GM23338 (cell line): Measurements from ENCODE around the gene JMJD7. TPM values are rescaled to one million over a fixed set of nuclear protein-coding genes. Genes with fewer than 3 reads are reported as not detected.
A peak's percentile ranks its signal among the peaks of the same experiment; 100 is the strongest.

Experiments
- ATAC-seq: fragments of 200-7000 bp; cut with Tn5 transposase; 3 replicates; pipeline ENCODE4 v1.9.1; 2020
- DNase-seq: peaks from one replicate; pipeline ENCODE4 v3.0.0-alpha.2; 2015; ENCODE audit warnings: low spot score
- H2AFZ ChIP-seq: fragments of 200-600 bp; sonication (generic); 2 replicates; pipeline ENCODE4 v1.8.0; 2016; ENCODE audit warnings: antibody characterized with exemption, mild to moderate bottlenecking, moderate library complexity
- H3F3A ChIP-seq: fragments of 200-600 bp; sonication (generic); replicated peaks from 2 replicates; pipeline ENCODE4 v1.8.0; 2017; ENCODE audit warnings: antibody characterized with exemption, mixed run types, low read depth
- H3K27ac ChIP-seq: fragments of 200-600 bp; sonication (generic); 2 replicates; pipeline ENCODE4 v1.6.1; 2016; ENCODE audit warnings: low read depth
- H3K27me3 ChIP-seq: fragments of 200-600 bp; sonication (generic); 2 replicates; pipeline ENCODE4 v1.8.0; 2016; ENCODE audit warnings: mild to moderate bottlenecking, mixed run types, moderate library complexity; ENCODE audit not compliant: insufficient read depth
- H3K36me3 ChIP-seq: fragments of 200-600 bp; sonication (generic); 2 replicates; pipeline ENCODE4 v1.8.0; 2016; ENCODE audit warnings: mild to moderate bottlenecking; ENCODE audit not compliant: insufficient read depth
- H3K4me1 ChIP-seq: fragments of 200-600 bp; sonication (generic); 2 replicates; pipeline ENCODE4 v1.8.0; 2016; ENCODE audit warnings: mild to moderate bottlenecking, moderate library complexity; ENCODE audit not compliant: insufficient read depth
- H3K4me2 ChIP-seq: fragments of 200-600 bp; sonication (generic); 2 replicates; pipeline ENCODE4 v1.7.1; 2017; ENCODE audit warnings: mixed run types
- H3K4me3 ChIP-seq: fragments of 200-600 bp; sonication (generic); 2 replicates; pipeline ENCODE4 v1.6.1; 2016; ENCODE audit warnings: mixed run types
- H3K79me2 ChIP-seq: fragments of 200-600 bp; sonication (generic); replicated peaks from 2 replicates; pipeline ENCODE4 v1.8.0; 2017; ENCODE audit warnings: mild to moderate bottlenecking; ENCODE audit not compliant: insufficient read depth
- H3K9me2 ChIP-seq: fragments of 200-600 bp; sonication (generic); 2 replicates; pipeline ENCODE4 v1.8.0; 2017; ENCODE audit not compliant: insufficient read depth
- H4K20me1 ChIP-seq: fragments of 200-600 bp; sonication (generic); replicated peaks from 2 replicates; pipeline ENCODE4 v1.8.0; 2017; ENCODE audit warnings: mild to moderate bottlenecking; ENCODE audit not compliant: insufficient read depth
- H3K27ac Mint-ChIP-seq: 2 replicates; pipeline ENCODE4 v1.8.0; 2020; ENCODE audit warnings: inconsistent platforms, mild to moderate bottlenecking, moderate library complexity, mixed read lengths
- H3K27me3 Mint-ChIP-seq: 3 replicates; pipeline ENCODE4 v1.8.0; 2022; ENCODE audit warnings: low read depth, mild to moderate bottlenecking, moderate library complexity, mixed read lengths, inconsistent platforms; ENCODE audit not compliant: insufficient read depth, poor library complexity
- H3K36me3 Mint-ChIP-seq: 3 replicates; pipeline ENCODE4 v1.8.0; 2021; ENCODE audit warnings: low read depth, mild to moderate bottlenecking, inconsistent platforms, moderate library complexity, mixed read lengths
- H3K4me1 Mint-ChIP-seq: 3 replicates; pipeline ENCODE4 v1.8.0; 2020; ENCODE audit warnings: mild to moderate bottlenecking, inconsistent platforms, mixed read lengths
- H3K4me3 Mint-ChIP-seq: 3 replicates; pipeline ENCODE4 v1.8.0; 2021; ENCODE audit warnings: moderate library complexity, mild to moderate bottlenecking, inconsistent platforms, mixed read lengths
- H3K9me3 Mint-ChIP-seq: 3 replicates; pipeline ENCODE4 v1.8.0; 2020; ENCODE audit warnings: moderate library complexity, mild to moderate bottlenecking, inconsistent platforms, mixed read lengths
- CREB1 ChIP-seq: fragments of 250-450 bp; sonication (Bioruptor Pico); IDR thresholded peaks from 2 replicates; pipeline ENCODE4 v1.5.0; 2020; ENCODE audit warnings: low read depth, mild to moderate bottlenecking, moderate library complexity
- CTCF ChIP-seq, 2 experiments: fragments of 200-600 bp in 1 of 2; sonication (generic) in 1 of 2; conservative IDR thresholded peaks; 2 replicates each; pipeline versions ENCODE4 v1.5.1 to v1.6.1; 2016 to 2017; ENCODE audit warnings: antibody characterized with exemption in 2 of 2, low read depth in 2 of 2, mild to moderate bottlenecking in 2 of 2, moderate library complexity in 1 of 2
- ETS1 ChIP-seq: IDR thresholded peaks from 2 replicates; pipeline ENCODE4 v1.6.1; 2016; ENCODE audit warnings: antibody characterized with exemption
- EZH2 ChIP-seq: fragments of 200-600 bp; sonication (generic); IDR thresholded peaks from one replicate; pipeline ENCODE4 v1.8.0; 2017; ENCODE audit warnings: antibody characterized with exemption, mild to moderate bottlenecking, low read depth; ENCODE audit not compliant: unreplicated experiment
- EZH2phosphoT487 ChIP-seq: fragments of 200-600 bp; sonication (generic); IDR thresholded peaks from one replicate; pipeline ENCODE4 v1.8.1; 2018; ENCODE audit warnings: antibody characterized with exemption; ENCODE audit not compliant: unreplicated experiment
- JUNB ChIP-seq: IDR thresholded peaks from one replicate; pipeline ENCODE4 v1.6.1; 2016; ENCODE audit warnings: antibody characterized with exemption; ENCODE audit not compliant: unreplicated experiment
- NANOG ChIP-seq: IDR thresholded peaks from 2 replicates; pipeline ENCODE4 v1.6.1; 2016; ENCODE audit warnings: antibody characterized with exemption, borderline replicate concordance
- POLR2AphosphoS5 ChIP-seq: IDR thresholded peaks from 2 replicates; pipeline ENCODE4 v1.6.1; 2016; ENCODE audit warnings: antibody characterized with exemption, low read depth
- STAT1 ChIP-seq: IDR thresholded peaks from one replicate; pipeline ENCODE4 v1.6.1; 2016; ENCODE audit warnings: antibody characterized with exemption; ENCODE audit not compliant: unreplicated experiment
- ZNF114 ChIP-seq: fragments of 250-450 bp; sonication (Bioruptor Pico); IDR thresholded peaks from 2 replicates; pipeline ENCODE4 v1.5.0; 2020; ENCODE audit warnings: mild to moderate bottlenecking, moderate library complexity
- ZNF331 ChIP-seq: fragments of 250-450 bp; sonication (Bioruptor Pico); IDR thresholded peaks from 2 replicates; pipeline ENCODE4 v1.5.0; 2020; ENCODE audit warnings: low read depth, mild to moderate bottlenecking, moderate library complexity
- polyA plus RNA-seq: library from polyadenylated mRNA; unstranded; fragments of >200 nt; fragmentation: Nextera tagmentation; extraction: Ambion mirVana; gene quantifications from 2 replicates; pipeline ENCODE4 v1.2.1, GENCODE V29; 2016
- total RNA-seq: library from RNA; depleted of rRNA; stranded (reverse); fragments of >200 nt; shearing (Covaris generic); gene quantifications from 2 replicates; pipeline ENCODE4 v1.2.3, GENCODE V29; 2014

JMJD7 gene
- total and polyA plus RNA-seq, 2 experiments from 2014 or later, result 8.5 to 9.2 TPM

- no peak overlapping the region for H2AFZ ChIP-seq
Measured at GRCh38 chr15:41791547-41791937, 36.4 kb upstream of the JMJD7 start.

GRCh38 chr15:41792000-41792637 lies 35.8 kb upstream of the JMJD7 start:
- Histone ChIP-seq H3K4me1 (peaks cover 35% of the 10 kb centered on the region), H2AFZ (no peak overlapping the region), H3F3A (no peaks in the 10 kb centered on the region; the same call in 1 of the 2 replicates), H3K4me2 (no peak overlapping the region), H3K79me2 (no peaks in the 10 kb centered on the region; the same call in 1 of the 2 replicates), H3K9me2 (no peaks in the 10 kb centered on the region), H3K27ac (no peak overlapping the region), H3K4me3 (no peak overlapping the region), H4K20me1 (no peaks in the 10 kb centered on the region; the same call in 1 of the 2 replicates), H3K36me3 (no peaks in the 10 kb centered on the region), H3K27me3 (no peaks in the 10 kb centered on the region)
- DNase-seq (no peak), ATAC-seq (no peak)
- Mint-ChIP-seq H3K36me3 (no peaks in the 10 kb centered on the region; the same call in 2 of the 3 replicates), H3K4me3 (no peak overlapping the region), H3K4me1 (peaks cover 36% of the 10 kb centered on the region), H3K27ac (no peak overlapping the region), H3K27me3 (peaks cover 8% of the 10 kb centered on the region), H3K9me3 (no peaks in the 10 kb centered on the region)
- TF ChIP-seq CTCF (conservative IDR thresholded peaks at IDR 0.05; ENCODE audit: low read depth in 2 of 2), result no peak
- TF ChIP-seq EZH2phosphoT487, result no peak
- TF ChIP-seq ZNF114 (CRISPR knock-in tag), result no peak
- no peak for TF ChIP-seq CREB1 (CRISPR knock-in tag)
- TF ChIP-seq EZH2, result no peak
- TF ChIP-seq ZNF331 (CRISPR knock-in tag), result no peak
- no peak for TF ChIP-seq ETS1
- no peak for TF ChIP-seq STAT1
- TF ChIP-seq POLR2AphosphoS5, result no peak
- no peak for TF ChIP-seq NANOG
- no peak for TF ChIP-seq JUNB

More at GRCh38 chr15:41791547-41791937, 36.4 kb upstream of the JMJD7 start:
- Histone ChIP-seq H3K27ac (no peak overlapping the region), H4K20me1 (no peaks in the 10 kb centered on the region; the same call in 1 of the 2 replicates), H3K27me3 (no peaks in the 10 kb centered on the region), H3K4me2 (peak overlapping the region; percentile 24; the same call in 1 of the 2 replicates), H3F3A (no peaks in the 10 kb centered on the region; the same call in 1 of the 2 replicates), H3K79me2 (no peaks in the 10 kb centered on the region; the same call in 1 of the 2 replicates), H3K9me2 (no peaks in the 10 kb centered on the region), H3K4me1 (peaks cover 35% of the 10 kb centered on the region), H3K36me3 (no peaks in the 10 kb centered on the region), H3K4me3 (no peak overlapping the region)
- DNase-seq (no peak), ATAC-seq (no peak)
- Mint-ChIP-seq H3K4me3 (no peak overlapping the region; the same call in 2 of the 3 replicates), H3K36me3 (no peaks in the 10 kb centered on the region; the same call in 2 of the 3 replicates), H3K27ac (no peak overlapping the region; the same call in 1 of the 2 replicates), H3K4me1 (peaks cover 36% of the 10 kb centered on the region), H3K9me3 (no peaks in the 10 kb centered on the region), H3K27me3 (peaks cover 8% of the 10 kb centered on the region)
- TF ChIP-seq CTCF (conservative IDR thresholded peaks at IDR 0.05; ENCODE audit: low read depth in 2 of 2) (no peak), JUNB (no peak), ETS1 (no peak), ZNF331 (CRISPR knock-in tag) (no peak), EZH2 (no peak), EZH2phosphoT487 (no peak)
